ENCODE measurements around the gene ZNF680. TPM values are rescaled to one million over a fixed set of nuclear protein-coding genes. Genes with fewer than 3 reads are reported as not detected.

The ZNF680 gene
- total RNA-seq, 1 donor from 2014 or later: not detected

GRCh38 chr7:64599359-64599758, 36.5 kb upstream of the ZNF680 start:
- no peaks in the 10 kb centered on the region for H3K79me2 ChIP-seq (ENCODE audit: low read depth)
- H4K20me1 ChIP-seq (ENCODE audit: low read depth): no peaks in the 10 kb centered on the region
- H3K9me3 ChIP-seq (ENCODE audit: low read depth): peaks cover 12% of the 10 kb centered on the region
- H3F3A ChIP-seq (ENCODE audit: low read depth): no peaks in the 10 kb centered on the region
- no peaks in the 10 kb centered on the region for H3K36me3 ChIP-seq
- no peak overlapping the region for H3K4me2 ChIP-seq
- H3K27me3 Mint-ChIP-seq (ENCODE audit: insufficient read depth, low read depth): peaks cover 2% of the 10 kb centered on the region
- no peak overlapping the region for H3K4me3 ChIP-seq
- H3K4me1 Mint-ChIP-seq: no peaks in the 10 kb centered on the region
- no peak for TF ChIP-seq EZH2phosphoT487 (IDR thresholded peaks at IDR 0.05)
- TF ChIP-seq EZH2 (IDR thresholded peaks at IDR 0.05): no peak
- no peak for TF ChIP-seq CTCF (IDR thresholded peaks at IDR 0.05)
- H3K9me3 Mint-ChIP-seq: peaks cover 60% of the 10 kb centered on the region
- H3K36me3 Mint-ChIP-seq: no peaks in the 10 kb centered on the region
- no peaks in the 10 kb centered on the region for H3K4me1 ChIP-seq
- no peak overlapping the region for H3K27ac ChIP-seq
- no peak overlapping the region for H2AFZ ChIP-seq (replicated peaks)
- no peak for DNase-seq (ENCODE audit: low spot score)
- H3K9ac ChIP-seq: no peak overlapping the region
- H3K27me3 ChIP-seq: no peaks in the 10 kb centered on the region
- H3K4me3 Mint-ChIP-seq: no peak overlapping the region
- no peak overlapping the region for H3K27ac Mint-ChIP-seq

DNA sequence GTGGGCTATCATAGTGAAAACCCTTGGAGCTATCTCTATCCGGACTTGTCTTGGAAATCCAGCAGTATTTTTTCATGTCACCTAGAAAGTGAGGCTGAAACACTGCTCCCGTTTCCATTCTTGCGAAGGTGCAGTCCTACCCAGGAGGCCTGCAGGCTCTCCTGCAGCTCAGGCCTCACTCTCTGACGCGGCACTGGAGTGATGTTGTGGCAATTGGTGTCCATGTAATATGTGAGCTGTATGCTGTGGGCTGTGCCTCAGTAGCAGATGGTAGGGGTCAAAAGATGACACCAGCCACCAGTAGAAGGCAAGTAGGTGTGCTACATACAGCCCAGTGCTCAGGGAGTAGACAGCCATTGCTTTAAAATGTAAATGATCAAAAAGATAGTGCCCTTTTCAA, 28.1 kb upstream of the ZNF680 start:
- no peaks in the 10 kb centered on the region for H3K27me3 ChIP-seq
- peaks cover 31% of the 10 kb centered on the region for H3K9me3 ChIP-seq (ENCODE audit: low read depth)
- no peak overlapping the region for H3K4me3 Mint-ChIP-seq
- no peak for TF ChIP-seq EZH2 (IDR thresholded peaks at IDR 0.05)
- no peak for TF ChIP-seq CTCF (IDR thresholded peaks at IDR 0.05)
- no peak for TF ChIP-seq EZH2phosphoT487 (IDR thresholded peaks at IDR 0.05)
- no peaks in the 10 kb centered on the region for H3F3A ChIP-seq (ENCODE audit: low read depth)
- H3K27ac ChIP-seq: no peak overlapping the region
- no peak overlapping the region for H2AFZ ChIP-seq (replicated peaks)
- H3K4me1 Mint-ChIP-seq: no peaks in the 10 kb centered on the region
- no peak for DNase-seq (ENCODE audit: low spot score)
- H3K4me2 ChIP-seq: no peak overlapping the region
- no peaks in the 10 kb centered on the region for H4K20me1 ChIP-seq (ENCODE audit: low read depth)
- no peaks in the 10 kb centered on the region for H3K36me3 Mint-ChIP-seq
- no peak overlapping the region for H3K9ac ChIP-seq
- H3K9me3 Mint-ChIP-seq: peaks cover 36% of the 10 kb centered on the region
- no peaks in the 10 kb centered on the region for H3K79me2 ChIP-seq (ENCODE audit: low read depth)
- no peaks in the 10 kb centered on the region for H3K36me3 ChIP-seq
- no peaks in the 10 kb centered on the region for H3K27me3 Mint-ChIP-seq (ENCODE audit: insufficient read depth, low read depth)
- no peaks in the 10 kb centered on the region for H3K4me1 ChIP-seq
- no peak overlapping the region for H3K4me3 ChIP-seq
- H3K27ac Mint-ChIP-seq: no peak overlapping the region

DNA sequence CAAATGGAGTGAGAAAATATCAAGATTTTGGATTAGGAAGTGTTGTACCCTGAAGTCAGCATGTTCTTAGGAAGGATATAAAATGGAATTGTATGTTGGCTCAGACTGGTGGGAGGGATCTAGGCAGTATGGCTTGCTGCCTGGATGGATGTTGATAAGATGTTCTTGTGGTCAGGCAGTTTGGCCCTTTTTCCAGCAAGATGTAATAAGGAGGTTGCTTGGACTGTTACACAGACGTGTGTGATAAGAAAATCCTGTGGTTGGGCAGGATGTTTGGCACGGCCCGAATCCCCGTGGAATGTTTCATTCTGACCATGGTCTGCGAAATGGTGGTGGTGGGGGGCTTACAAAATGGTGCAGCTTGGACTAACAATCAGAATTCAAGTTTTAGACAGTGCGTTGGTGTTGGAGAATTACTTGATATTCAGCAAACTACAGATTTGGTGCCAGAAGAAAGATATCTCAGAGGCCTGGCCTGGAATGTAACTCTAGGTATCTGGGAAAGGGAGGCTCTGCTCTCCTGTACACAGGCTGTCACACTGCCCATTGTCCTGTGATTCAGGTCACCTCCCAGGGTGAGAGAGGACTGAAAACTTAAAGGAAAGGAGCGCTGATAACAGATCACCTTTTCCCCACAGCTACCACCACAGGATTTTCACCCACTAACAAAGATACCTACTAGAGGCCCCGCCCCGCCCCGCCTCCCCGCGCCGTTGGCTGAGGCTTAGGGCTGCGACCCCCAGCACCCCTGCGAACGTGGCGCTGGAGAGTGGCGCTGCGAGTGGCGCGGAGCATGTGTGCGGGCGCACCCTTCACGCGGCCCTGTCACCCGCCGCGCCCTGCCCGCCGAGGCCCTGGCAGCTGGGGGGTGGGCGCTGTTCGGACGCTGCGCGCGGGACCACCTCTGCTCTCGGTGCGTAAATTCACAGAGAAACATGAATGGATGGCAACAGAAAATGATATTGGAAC, 19.3 kb upstream of the ZNF680 start:
- Histone ChIP-seq H3K9ac (no peak overlapping the region), H3K27ac (no peak overlapping the region), H3K4me3 (no peak overlapping the region), H3K36me3 (no peaks in the 10 kb centered on the region), H3F3A (ENCODE audit: low read depth) (no peaks in the 10 kb centered on the region), H3K79me2 (ENCODE audit: low read depth) (no peaks in the 10 kb centered on the region), H3K9me3 (ENCODE audit: low read depth) (peaks cover 25% of the 10 kb centered on the region), H3K27me3 (no peaks in the 10 kb centered on the region), H2AFZ (replicated peaks) (no peak overlapping the region), H3K4me1 (no peaks in the 10 kb centered on the region), H3K4me2 (no peak overlapping the region), H4K20me1 (ENCODE audit: low read depth) (no peaks in the 10 kb centered on the region)
- H3K27me3 Mint-ChIP-seq (ENCODE audit: insufficient read depth, low read depth): no peaks in the 10 kb centered on the region
- no peaks in the 10 kb centered on the region for H3K4me1 Mint-ChIP-seq
- H3K9me3 Mint-ChIP-seq: peaks cover 62% of the 10 kb centered on the region
- no peak overlapping the region for H3K4me3 Mint-ChIP-seq
- DNase-seq (ENCODE audit: low spot score): no peak
- no peaks in the 10 kb centered on the region for H3K36me3 Mint-ChIP-seq
- TF ChIP-seq CTCF (IDR thresholded peaks at IDR 0.05) (no peak), EZH2phosphoT487 (IDR thresholded peaks at IDR 0.05) (no peak), EZH2 (IDR thresholded peaks at IDR 0.05) (no peak)
- H3K27ac Mint-ChIP-seq: no peak overlapping the region

Measured in neural progenitor cell (in vitro differentiated cells).